DMS153 (cell line): ENCODE data around the gene PDK4.

Source experiments
- DNase-seq: peaks from one replicate; lab custom pipeline; 2025; lab: John Stamatoyannopoulos, UW

The PDK4 gene

DNA sequence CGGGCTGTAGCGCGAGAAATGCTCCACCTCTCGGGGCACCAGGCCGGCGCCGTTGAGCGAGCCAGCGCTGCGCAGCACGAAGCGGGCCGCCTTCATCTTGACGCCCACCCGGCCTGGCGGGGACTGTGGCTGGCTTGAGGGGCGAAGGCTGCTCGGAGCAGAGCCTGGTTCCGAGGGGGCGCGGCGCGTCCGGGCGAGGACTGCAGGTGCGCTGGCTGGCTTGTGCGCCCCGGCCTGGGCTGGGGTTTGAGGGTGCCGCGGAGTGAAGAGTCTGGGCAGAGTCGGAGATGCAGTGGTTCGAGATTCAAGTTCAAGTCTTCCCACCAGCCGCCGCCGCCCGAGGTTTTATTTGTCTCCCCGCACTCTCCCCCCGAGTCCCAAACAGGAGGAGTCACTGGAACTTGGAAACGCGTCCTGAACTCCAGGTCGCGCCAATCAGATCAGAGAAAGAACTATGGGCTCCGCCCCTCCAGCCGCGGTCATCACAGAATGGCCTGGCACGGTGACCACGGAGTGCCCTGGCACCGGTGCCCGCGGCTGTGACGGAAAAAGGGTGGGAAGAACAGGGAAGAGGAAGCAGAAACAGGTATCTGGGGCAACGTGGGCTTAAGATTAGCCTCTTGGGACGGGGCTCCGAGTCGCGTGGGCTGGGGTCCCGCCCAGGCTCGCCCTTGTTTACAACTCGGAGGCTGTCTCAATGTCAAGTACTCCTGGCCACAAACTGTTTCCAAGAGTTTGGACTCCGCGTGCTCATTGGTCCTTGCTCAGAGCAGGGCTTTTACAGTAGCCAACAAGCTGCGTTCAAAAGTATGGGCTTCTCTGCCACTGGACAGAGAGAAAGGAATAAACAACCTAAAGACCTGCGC is at the start of gene PDK4:
Gene PDK4, minus strand, starts transcription at position 319 of the 866 bp plus-strand sequence. Its CDS starts 223 bp downstream, at position 96.
- peak; percentile 34 for DNase-seq

DNA sequence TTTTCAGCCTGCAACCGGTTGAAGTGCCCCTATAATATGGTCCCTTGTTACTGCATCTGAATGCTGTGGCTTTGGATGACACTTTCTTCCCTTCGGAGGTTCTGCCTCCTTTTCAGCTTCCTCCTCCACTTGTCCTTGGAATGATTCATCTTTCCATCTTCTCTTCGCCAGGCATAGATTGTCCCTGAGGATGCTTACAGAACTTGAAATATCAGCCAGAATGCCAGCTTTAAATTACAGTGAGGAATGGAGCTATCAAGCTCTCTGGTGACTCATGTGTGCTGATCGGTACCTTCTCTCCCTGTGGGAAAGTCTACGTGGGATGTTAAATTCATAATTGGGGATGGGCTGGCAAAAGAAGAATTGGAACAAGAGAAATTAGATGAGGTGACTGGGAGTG is 45.9 kb upstream of the PDK4 start:
- no peak for DNase-seq

DNA sequence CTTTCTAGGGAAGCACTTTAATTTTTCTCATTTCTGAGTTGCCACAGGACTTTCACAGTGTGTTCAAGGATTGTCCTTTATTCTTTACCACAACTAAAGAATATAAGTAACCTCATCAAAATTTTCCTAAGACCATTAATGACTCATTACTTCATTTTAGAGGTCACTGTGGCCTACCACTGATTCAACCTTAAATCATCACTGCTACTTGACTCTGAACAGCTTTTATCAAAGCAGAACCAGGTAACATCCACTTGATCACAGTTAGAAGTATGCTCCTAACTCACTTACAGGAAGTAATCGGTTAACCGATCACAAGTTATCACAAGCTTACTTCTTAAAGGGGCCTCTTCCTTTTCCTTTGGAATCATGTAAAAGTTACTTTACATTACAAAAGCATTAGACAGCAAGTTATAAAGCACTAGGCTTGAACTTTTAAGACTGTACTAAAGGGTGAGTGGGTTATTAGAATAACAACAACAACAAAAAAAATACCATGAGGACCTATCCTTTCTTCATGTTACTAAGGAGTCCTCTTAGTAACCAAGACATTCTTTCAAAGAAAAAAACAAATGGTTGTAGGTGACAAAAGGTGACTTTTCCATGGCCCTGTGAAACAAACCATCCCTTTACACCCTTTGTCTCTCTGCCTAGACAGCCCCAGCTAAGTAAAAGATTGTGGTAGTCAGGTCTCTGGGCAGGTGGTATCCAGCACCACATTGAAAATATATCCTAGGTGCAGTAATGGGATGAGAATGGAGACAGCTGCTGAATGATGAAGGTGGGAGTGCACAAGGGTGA is 40.0 kb upstream of the PDK4 start:
- no peak for DNase-seq

DNA sequence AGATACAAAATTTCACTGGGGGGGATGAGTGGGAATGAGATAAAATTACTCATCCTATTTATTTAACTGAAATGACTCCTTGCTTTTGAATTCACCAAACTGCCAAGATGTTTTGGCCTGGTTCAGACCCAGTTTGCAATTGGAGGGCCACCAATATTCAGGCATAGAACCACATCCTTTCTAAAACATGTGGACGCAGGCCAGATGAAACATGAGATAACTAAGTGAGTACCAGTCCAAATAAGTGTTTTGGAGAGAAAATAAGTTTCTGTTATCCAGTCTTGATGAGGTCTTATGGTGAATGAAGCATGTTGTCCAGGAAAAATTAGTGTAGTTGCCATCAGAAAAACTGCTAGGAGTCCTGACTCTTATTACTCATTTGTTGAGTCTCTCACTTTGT is 36.3 kb upstream of the PDK4 start:
- DNase-seq, result no peak

DNA sequence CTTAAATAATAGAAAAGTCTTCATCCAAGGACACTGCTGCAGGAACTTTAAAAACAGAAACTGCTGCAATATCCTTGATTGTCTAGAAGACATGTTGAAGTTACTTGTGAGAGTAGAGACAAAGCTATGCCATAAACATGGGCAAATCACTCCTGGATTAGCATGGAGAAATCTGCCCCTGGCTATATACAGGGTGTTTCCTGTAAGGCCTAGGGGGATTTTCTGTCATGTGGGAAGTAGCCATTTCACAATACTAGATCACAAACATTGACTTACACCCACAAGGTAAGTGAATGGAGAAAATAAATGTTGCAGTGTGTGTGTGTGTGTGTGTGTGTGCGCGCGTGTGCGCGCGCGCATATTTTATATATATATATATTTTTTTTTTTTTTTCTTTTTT is 35.2 kb upstream of the PDK4 start:
- no peak for DNase-seq

DNA sequence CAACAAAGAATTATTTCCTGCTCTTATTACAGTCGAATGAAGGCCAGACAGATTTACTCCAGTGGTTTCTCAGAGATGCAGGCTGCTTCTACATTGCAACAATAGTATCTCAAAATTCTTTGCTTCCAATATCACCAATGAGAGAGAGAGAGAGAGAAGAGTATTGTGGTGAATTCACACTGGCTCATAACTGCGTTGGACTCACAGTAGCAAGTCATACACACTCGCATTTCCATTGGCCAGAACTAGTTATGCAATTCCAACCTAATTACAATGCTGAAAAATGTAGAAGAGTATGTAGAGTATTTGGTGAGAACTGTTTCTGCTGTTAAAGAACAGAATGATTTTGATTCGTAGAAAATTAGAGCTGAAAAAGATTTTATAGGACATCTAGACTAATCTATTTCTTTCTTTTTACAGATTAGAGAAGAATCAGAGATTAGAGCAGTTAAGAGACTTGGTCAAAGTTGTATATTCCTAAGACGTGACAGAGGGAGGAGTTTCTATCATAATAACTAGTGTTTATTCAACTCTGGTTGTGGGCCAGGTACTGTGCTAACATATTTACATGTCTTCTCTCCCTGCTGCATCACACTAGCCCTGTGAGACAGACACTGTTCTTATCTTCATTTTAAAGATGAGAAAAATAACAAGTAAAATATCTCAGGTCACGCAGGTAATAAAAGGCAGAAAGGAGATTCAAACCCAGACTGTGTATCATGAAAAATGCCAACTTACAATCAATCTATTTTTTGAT is 34.6 kb upstream of the PDK4 start:
- no peak for DNase-seq

DNA sequence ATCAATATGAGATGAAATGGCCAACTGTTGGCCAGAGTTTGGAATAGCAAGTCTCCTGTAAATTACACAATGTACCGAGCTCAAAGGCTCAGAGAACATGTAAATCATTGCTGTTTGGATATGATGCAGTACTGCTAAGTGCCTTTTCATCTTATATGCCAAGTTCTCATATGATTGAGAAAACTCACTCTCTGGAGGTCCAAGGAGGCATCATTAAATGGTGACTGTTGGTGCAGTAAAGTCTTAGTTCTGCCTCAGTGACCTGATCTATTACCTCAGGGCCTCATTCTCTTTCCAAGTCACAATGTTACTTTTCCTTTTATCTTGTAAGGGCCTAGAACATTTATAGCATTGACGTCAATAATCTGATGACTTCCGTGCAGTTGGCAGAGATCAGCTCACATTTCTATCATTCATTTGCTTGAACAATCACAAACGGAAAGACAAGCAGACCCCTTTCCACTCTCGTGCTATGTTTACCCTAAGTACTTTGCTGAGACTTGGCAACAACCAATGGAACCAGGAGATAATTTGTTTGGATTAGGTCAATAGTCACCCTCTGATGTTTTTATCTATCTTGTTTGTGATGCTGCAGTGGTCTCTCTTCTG is 32.6 kb upstream of the PDK4 start:
- peak; percentile 85 for DNase-seq

DNA sequence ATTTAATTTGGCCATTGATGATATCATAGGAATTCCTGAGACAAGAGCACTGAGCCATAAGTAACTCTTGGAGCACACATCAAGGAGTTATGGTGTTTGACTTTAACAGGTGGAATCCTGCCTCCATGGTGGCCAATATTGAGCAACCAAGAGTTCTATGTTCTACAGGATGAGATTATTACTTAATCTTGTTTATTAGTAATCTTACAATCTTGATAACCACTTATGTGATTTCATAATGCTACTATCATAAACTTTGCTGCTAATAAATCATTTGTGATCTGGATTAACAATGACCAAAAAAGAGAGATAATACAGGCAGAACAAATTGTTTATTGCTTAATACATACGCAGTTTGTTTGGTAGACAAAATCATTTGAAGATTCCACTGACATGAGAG is 27.5 kb upstream of the PDK4 start:
- no peak for DNase-seq

DNA sequence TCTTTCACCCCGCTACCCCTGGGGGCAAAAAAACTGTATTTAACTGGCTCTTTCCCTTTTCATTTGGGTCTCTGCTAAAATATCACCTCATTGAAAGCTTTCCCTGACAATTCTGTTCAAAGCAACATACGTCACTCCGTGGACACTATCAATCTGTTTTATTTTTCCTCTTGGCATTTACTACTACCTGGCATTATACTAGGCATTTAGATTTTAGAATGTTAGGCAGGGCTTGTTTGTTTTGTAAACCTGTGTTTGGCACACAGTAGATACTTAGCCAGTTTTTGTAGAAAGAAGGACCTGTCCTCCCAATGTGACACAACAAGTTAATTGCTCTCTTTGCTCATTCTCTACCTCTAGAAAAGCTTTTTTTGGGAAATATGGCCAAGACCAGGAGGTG is 26.5 kb upstream of the PDK4 start:
- DNase-seq, result no peak

DNA sequence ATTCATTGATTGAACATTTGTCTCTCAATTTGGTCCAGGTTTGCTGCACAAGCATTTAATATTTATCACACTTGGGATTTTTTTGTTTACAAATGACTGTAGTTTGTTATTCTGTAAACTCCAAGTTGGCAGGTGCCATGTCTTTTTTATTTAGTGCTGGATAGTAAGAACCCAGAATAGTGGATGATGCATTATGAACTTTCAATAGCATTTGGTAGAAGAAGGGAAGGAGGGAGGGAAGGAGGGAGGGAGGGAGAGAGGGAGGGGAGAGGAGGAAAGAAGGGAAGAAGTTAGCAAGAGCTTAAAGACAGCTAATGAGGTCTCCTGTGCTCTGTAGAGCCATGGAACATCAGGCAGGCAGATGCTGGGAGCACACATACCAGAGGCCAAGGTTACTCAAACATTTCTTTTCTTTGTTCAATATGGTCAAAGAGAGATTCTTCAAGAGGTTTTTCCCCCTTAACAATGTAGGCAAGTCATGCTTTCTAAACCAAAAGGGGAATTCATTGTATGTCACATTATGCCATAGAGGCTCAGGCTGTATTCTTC is 25.8 kb upstream of the PDK4 start:
- no peak for DNase-seq

DNA sequence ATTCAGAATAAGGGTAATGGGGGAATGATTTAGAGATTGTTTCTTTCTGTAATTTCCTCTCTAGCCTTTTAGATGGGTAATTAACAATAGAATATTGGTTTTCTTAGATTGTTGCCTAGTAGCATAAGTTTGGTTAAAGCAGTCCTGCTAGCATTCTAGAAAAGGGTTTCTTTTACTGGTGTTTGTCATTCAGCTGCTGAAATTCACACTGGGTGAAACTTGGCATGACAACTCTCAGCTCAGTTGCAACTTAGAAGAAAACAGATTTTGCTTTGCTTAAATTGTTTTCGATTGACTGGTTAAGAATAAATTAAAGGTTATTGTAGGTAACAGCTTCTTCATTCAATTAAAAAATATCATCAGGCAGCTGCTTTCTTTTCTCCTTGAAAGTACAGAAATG is 25.1 kb upstream of the PDK4 start:
- no peak for DNase-seq

DNA sequence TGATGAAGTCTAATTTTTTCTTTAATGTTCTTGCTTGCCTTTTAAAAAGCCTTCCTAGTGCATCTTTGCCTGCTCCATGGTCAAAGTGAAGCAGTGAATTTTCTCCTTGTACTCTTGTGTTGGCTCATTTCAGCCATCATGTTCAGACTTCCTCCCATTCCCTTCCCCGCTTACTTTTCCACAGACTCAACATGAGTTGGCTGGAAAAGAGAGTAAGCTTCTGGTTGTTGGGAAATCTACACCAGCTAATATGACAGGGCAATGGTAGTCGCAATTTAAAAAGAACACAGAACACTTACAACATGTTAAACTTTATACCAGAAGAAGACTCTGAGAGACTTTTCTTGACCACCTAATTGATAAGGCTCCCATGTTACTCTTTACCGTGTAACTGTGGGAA is 24.3 kb upstream of the PDK4 start:
- DNase-seq, result no peak

DNA sequence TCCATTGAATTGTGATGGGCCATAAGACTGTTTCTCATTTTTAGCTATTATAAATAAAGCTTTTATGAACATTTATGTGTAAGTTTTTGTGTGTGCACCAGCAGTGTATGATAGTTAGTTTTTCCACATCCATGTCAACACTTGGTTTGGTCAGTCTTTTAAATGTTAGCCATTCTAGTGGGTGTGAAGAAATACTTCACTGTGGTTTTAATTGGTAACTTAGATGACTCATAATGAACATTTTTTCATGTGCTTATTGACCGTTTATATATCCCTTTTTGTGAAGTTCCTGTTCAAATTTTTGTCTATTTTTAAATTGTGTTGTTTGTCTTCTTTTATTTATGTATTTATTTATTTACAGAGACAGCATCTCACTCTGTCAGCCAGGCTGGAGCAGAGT is 23.6 kb upstream of the PDK4 start:
- no peak for DNase-seq

DNA sequence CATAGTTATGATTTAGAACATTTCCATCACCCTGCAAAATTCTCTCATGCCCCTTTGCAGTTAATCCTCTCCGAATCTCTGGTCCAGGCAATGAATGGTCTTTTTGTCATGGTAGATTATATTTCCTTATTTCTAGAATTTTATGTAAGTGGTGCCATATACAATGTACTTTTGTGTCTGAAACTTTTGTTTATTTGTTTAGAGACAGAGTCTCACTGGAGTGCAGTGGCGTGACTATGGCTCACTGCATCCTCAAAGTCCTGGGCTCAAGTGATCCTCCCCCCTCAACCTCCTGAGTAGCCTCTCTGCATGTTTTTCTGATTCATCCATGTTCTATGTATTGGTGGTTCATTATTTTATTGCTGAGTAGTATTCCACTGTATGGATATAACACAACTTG is 23.2 kb upstream of the PDK4 start:
- DNase-seq, result no peak

DNA sequence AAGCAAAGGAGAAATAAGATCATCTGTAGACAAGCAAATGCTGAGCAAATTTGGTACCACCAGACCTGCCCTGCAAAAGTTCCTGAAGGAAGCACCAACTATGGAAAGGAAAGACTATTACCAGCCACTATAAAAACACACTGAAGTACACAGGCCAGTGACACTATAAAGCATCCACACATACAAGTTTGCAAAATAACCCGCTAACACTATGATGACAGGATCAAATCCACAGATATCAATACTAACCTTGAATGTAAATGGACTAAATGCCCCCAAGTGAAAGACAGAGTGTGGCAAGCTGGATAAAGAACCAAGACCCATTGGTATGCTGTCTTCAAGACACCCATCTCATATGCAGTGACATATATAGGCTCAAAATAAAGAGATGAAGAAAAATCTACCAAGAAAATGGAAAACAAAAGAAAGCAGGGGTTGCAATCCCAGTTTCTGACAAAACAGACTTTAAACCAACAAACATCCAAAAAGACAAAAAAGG is 18.2 kb upstream of the PDK4 start:
- DNase-seq, result no peak

DNA sequence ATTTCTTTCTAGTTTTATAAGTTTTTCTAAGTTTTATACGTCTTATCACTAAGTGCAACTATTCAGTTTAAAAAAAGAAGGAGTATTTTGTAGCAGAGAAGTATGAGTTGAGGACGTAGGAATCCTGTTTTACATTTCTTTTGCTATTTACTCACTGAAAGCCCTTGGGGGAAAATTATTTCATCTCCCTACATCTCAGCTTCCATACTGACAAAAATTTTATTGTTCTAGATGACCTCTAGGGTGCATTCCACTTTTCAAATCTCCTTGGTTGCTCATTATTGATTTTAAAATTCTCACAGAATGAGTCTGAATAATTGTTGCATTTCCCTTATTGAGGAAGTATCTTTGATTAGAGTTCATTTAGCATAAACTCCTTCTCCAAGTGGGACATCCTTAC is 14.9 kb upstream of the PDK4 start:
- no peak for DNase-seq

DNA sequence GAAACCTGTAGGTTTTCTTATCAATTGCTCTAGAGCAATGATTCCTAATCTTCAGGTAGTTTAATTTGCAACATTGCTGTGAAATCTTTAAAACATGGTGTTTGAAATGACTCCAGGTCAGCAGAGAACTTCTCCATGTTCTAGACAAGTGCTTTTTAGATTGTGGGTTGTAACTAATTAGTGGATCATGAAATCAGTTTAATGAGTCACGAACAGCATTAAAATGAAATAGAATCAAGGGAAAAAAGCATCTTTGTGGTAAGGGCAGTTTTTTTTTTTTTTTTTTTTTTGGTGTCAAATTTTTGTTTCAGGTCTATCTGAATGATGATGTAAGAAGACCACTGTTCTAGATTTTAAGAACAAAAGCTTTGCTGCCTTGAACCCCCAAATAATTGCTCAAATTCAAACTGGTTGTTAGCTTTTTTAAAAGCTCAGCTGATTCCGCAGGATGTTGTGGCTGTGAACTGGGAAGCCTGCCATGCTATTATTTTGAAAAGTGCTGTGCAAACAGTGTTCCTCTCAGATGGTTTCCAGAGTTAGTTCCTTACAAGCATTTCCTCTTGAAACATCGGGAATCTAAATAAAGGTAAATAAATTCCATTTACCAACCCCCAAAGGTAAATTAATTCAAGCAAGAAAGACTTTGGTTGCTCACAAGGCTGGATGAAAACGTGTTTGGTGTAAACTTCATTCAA is 13.1 kb upstream of the PDK4 start:
- DNase-seq, result peak; percentile 86

DNA sequence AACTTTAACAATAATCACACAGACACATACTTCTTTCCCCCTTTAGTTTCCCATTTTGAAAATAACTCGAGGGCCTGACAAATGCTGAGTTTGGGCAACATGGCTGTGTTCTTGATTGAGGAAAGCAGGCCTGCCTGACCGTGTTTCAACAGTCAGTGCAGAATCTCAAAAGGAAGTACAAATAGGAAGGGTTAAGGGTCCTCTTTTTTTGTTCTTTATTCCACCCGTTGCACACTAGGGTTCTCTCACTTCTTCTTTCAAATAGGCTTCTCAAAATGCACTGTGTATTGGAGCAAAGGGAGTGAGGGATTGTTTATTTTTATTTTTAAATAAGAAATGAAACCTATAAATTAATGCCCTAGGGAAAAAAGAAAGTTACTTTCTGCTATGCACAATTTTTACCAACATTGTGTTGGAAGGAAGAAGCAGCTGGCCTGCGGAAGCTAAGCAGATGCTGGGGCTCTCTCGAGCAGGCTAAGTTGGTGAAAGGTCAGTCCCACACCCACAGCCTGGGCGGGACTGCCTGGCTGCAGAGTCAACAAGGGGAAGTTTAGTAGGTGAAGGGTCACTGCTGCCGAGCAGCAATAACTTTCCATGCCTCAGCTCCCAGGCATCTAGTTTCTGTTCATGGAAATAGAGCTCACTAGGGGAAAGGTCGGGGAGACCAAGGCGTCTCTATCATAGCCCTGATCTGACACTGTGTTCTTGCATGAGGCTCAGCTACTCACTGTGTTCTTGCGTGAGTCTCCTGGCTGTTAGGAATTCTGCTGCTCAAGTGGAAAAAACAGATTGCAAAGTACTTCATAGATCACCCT is 12.2 kb upstream of the PDK4 start:
- peak; percentile 64 for DNase-seq

DNA sequence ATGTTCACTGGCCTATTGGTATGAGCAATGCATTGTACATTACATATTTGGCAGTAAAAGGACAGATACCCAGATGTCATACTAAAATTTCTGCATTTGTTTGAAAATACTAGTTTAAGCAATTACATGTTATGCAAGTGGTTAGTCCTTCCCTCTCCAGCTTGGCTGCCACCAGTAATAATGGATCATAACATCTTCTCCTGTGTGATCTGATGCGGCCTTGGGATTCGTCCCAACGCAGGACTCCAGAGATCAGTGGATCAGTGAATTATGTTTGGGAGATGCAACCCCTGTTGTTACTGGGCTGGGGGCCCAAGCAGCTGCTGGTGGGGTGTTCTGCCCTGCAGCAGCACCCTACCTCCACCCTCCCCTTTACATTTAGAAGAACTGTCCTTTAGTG is 11.2 kb upstream of the PDK4 start:
- no peak for DNase-seq

DNA sequence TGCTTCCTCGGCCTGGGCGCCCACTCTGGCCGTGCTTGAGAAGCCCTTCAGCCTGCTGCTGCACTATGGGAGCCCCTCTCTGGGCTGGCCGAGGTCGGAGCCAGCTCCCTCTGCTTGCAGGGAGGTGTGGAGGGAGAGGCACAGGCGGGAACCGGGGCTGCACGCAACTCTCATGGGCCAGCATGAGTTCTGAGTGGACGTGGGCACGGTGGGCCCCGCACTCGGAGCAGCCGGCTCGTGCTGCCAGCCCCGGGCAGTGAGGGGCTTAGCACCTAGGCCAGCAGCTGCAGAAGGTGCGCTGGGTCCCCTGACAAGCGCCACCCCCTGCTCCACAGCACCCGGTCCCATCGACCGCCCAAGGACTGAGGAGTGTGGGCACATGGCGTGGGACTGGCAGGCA is 9.0 kb upstream of the PDK4 start:
- DNase-seq, result no peak
